B cell (primary cell): ENCODE data around the gene VEZT. TPM values are rescaled to one million over a fixed set of nuclear protein-coding genes. Genes with fewer than 3 reads are reported as not detected.

Source experiments
- ATAC-seq: fragments of 200-7000 bp; cut with Tn5 transposase; one replicate; pipeline ENCODE4 v1.10.0; 2021; ENCODE audit warnings: low read depth, mild to moderate bottlenecking, moderate number of reproducible peaks, moderate library complexity
- CTCF ChIA-PET: fragments of 350-600 bp; sonication (Branson Sonifier 250); formaldehyde crosslinking; loops from one replicate; lab custom pipeline; 2021; ENCODE audit warnings: antibody characterized with exemption, inconsistent platforms; lab: Charles Lee
- POLR2A ChIA-PET: fragments of 350-600 bp; sonication (Branson Sonifier 250); formaldehyde crosslinking; loops from one replicate; lab custom pipeline; 2021; ENCODE audit warnings: antibody characterized with exemption; lab: Charles Lee
- DNase-seq: peaks from one replicate; pipeline ENCODE4 v3.0.0; 2013
- H2AFZ ChIP-seq: 2 replicates; pipeline ENCODE4 v1.6.1; 2012; ENCODE audit warnings: mild to moderate bottlenecking, low read depth, low read length; ENCODE audit not compliant: insufficient read depth, poor library complexity, severe bottlenecking
- H3K27ac ChIP-seq, 2 donors: 1 replicate in 1 of 2; 2 replicates in 1 of 2; pipeline ENCODE4 v1.5.1; 2012 to 2013; ENCODE audit warnings: low read length in 2 of 2, mild to moderate bottlenecking in 2 of 2, moderate library complexity in 1 of 2
- H3K27me3 ChIP-seq, 4 experiments: fragments of 200-600 bp in 1 of 4; sonication (generic) in 1 of 4; replicated peaks in 1 of 4; 1 replicate in 2 of 4; 2 replicates in 2 of 4; pipeline versions ENCODE4 v1.6.1 to v1.7.0; 2013 to 2016; ENCODE audit warnings: low read length in 3 of 4, mild to moderate bottlenecking in 2 of 4, mixed read lengths in 1 of 4, moderate library complexity in 1 of 4; ENCODE audit not compliant: insufficient read depth in 4 of 4, control insufficient read depth in 3 of 4; ENCODE audit errors: control extremely low read depth in 1 of 4
- H3K36me3 ChIP-seq, 2 experiments: replicated peaks in 1 of 2; 1 replicate in 1 of 2; 2 replicates in 1 of 2; pipeline versions ENCODE4 v1.6.1 to v1.7.1; 2013; ENCODE audit warnings: low read length in 1 of 2; ENCODE audit not compliant: insufficient read depth in 2 of 2, control insufficient read depth in 1 of 2; ENCODE audit errors: control extremely low read depth in 1 of 2, extremely low read depth in 1 of 2
- H3K4me1 ChIP-seq, 2 donors: fragments of 200-600 bp in 1 of 2; sonication (generic) in 1 of 2; 1 replicate in 1 of 2; 2 replicates in 1 of 2; pipeline versions ENCODE4 v1.5.1 to v1.6.1; 2013 to 2017; ENCODE audit warnings: low read length in 2 of 2; ENCODE audit not compliant: control insufficient read depth in 2 of 2, insufficient read depth in 2 of 2
- H3K4me2 ChIP-seq: replicated peaks from 2 replicates; pipeline ENCODE3; 2012; ENCODE audit warnings: mild to moderate bottlenecking, low read depth, low read length; ENCODE audit not compliant: poor library complexity, severe bottlenecking
- H3K4me3 ChIP-seq, 5 experiments: fragments of 200-600 bp in 1 of 5; sonication (generic) in 1 of 5; 1 replicate in 3 of 5; 2 replicates in 2 of 5; pipeline versions ENCODE4 v1.5.1 to v1.7.0; 2011 to 2016; ENCODE audit warnings: low read length in 4 of 5, mild to moderate bottlenecking in 4 of 5, low read depth in 2 of 5, control low read depth in 1 of 5, moderate library complexity in 1 of 5; ENCODE audit not compliant: insufficient read depth in 1 of 5; ENCODE audit errors: control extremely low read depth in 1 of 5, extremely low read depth in 1 of 5
- H3K79me2 ChIP-seq: fragments of 200-600 bp; sonication (generic); one replicate; pipeline ENCODE4 v1.6.0; 2016; ENCODE audit warnings: low read length; ENCODE audit not compliant: control insufficient read depth, insufficient read depth
- H3K9ac ChIP-seq: fragments of 200-600 bp; sonication (generic); 2 replicates; pipeline ENCODE4 v1.6.1; 2017; ENCODE audit warnings: mild to moderate bottlenecking, low read length, moderate library complexity
- H3K9me3 ChIP-seq, 3 donors: one replicate each; pipeline versions ENCODE4 v1.6.1 to v1.7.1; 2013; ENCODE audit warnings: low read length in 2 of 3; ENCODE audit not compliant: control insufficient read depth in 2 of 3, insufficient read depth in 1 of 3; ENCODE audit errors: control extremely low read depth in 1 of 3
- H4K20me1 ChIP-seq: 2 replicates; pipeline ENCODE4 v1.6.0; 2012; ENCODE audit warnings: mild to moderate bottlenecking, low read length; ENCODE audit not compliant: insufficient read depth, control insufficient read depth, poor library complexity, severe bottlenecking
- H3K27ac Mint-ChIP-seq: one replicate; pipeline ENCODE4 v1.8.0; 2021; ENCODE audit warnings: mixed read lengths
- H3K27me3 Mint-ChIP-seq: one replicate; pipeline ENCODE4 v1.8.0; 2021; ENCODE audit warnings: mixed read lengths
- H3K4me1 Mint-ChIP-seq: one replicate; pipeline ENCODE4 v1.8.0; 2021; ENCODE audit warnings: mixed read lengths
- H3K4me3 Mint-ChIP-seq: one replicate; pipeline ENCODE4 v1.8.0; 2021; ENCODE audit warnings: mixed read lengths
- H3K9me3 Mint-ChIP-seq: one replicate; pipeline ENCODE4 v1.8.0; 2022; ENCODE audit warnings: mixed read lengths; ENCODE audit not compliant: insufficient read depth
- CTCF ChIP-seq: fragments of 200-600 bp; IDR thresholded peaks from one replicate; pipeline ENCODE4 v1.8.0; 2022; ENCODE audit warnings: antibody characterized with exemption, mild to moderate bottlenecking
- EZH2 ChIP-seq: IDR thresholded peaks from 2 replicates; pipeline ENCODE4 v1.6.1; 2012; ENCODE audit warnings: borderline replicate concordance, low read depth, mild to moderate bottlenecking, moderate library complexity, low read length; ENCODE audit not compliant: insufficient read depth, poor library complexity, severe bottlenecking
- WGBS: methylation state at CpG from one replicate; pipeline ENCODE4 v1.1.5; 2013; ENCODE audit warnings: missing lambda C conversion rate; ENCODE audit not compliant: insufficient coverage; 5-methylcytosine and 5-hydroxymethylcytosine counted together
- intact Hi-C: fragments of 100-400 bp; cut with micrococcal nuclease; formaldehyde crosslinking; loops from one replicate; pipeline ENCODE4 v1.10.0; 2022
- polyA plus RNA-seq: library from polyadenylated mRNA; depleted of rRNA; stranded (reverse); fragments of >200 nt; gene quantifications from 2 replicates; pipeline ENCODE4 v1.2.3, GENCODE V29; 2012
- total RNA-seq, 2 donors: library from RNA; stranded (reverse); fragments of 120-200 nt in 1 of 2; gene quantifications; 1 replicate in 1 of 2; 2 replicates in 1 of 2; pipeline versions ENCODE4 v1.2.3 to v1.2.4, GENCODE V29; 2013 to 2022

VEZT gene
- total and polyA plus RNA-seq, 2 donors (not counting 1 experiment from before 2014, with no cell fraction given), result 19.9 to 61.8 TPM

- no peak for ATAC-seq
- no peaks in the 10 kb centered on the region for H3K4me1 Mint-ChIP-seq
- Histone ChIP-seq H3K27ac (no peak overlapping the region), H3K79me2 (no peaks in the 10 kb centered on the region), H3K27me3 (no peaks in the 10 kb centered on the region), H3K4me3 (no peak overlapping the region), H3K4me2 (no peak overlapping the region), H2AFZ (no peak overlapping the region), H3K9ac (no peak overlapping the region), H3K4me1 (no peaks in the 10 kb centered on the region), H3K36me3 (peaks cover 7 to 10% of the 10 kb centered on the region in 2 experiments), H4K20me1 (no peaks in the 10 kb centered on the region), H3K9me3 (no peaks in the 10 kb centered on the region)
- ChIA-PET POLR2A (no interaction called here), CTCF (no interaction called here)
- no CpG with 5 or more reads among the region's 1 CpG for WGBS
- intact Hi-C loops, result no loop called here
- H3K4me3 Mint-ChIP-seq, result no peak overlapping the region
- H3K27ac Mint-ChIP-seq, result no peak overlapping the region
- DNase-seq, result no peak
- TF ChIP-seq CTCF (no peak), EZH2 (no peak)
- H3K9me3 Mint-ChIP-seq, result no peaks in the 10 kb centered on the region
- no peaks in the 10 kb centered on the region for H3K27me3 Mint-ChIP-seq
Measured at GRCh38 chr12:95303476-95303875, 85.9 kb downstream of the VEZT start.

- TF ChIP-seq CTCF (no peak), EZH2 (no peak)
- Mint-ChIP-seq H3K4me3 (no peak overlapping the region), H3K27ac (no peak overlapping the region), H3K9me3 (no peaks in the 10 kb centered on the region), H3K4me1 (no peaks in the 10 kb centered on the region), H3K27me3 (no peaks in the 10 kb centered on the region)
- peaks cover 4 to 11% of the 10 kb centered on the region in 2 experiments for H3K36me3 ChIP-seq
- no peak overlapping the region for H3K4me2 ChIP-seq
- DNase-seq, result no peak
- H3K4me3 ChIP-seq, result no peak overlapping the region
- H3K9me3 ChIP-seq, result no peaks in the 10 kb centered on the region
- ChIA-PET POLR2A (no interaction called here), CTCF (interaction anchor here (1.4 kb wide), 1 partner anchor 38 kb away, joined by 3 read pairs; no protein-coding TSS in a partner anchor)
- no peak overlapping the region for H2AFZ ChIP-seq
- H4K20me1 ChIP-seq, result no peaks in the 10 kb centered on the region
- H3K9ac ChIP-seq, result no peak overlapping the region
- intact Hi-C loops, result no loop called here
- 100% methylated on average over 1 of the region's 3 CpGs for WGBS
- no peaks in the 10 kb centered on the region for H3K79me2 ChIP-seq
- ATAC-seq, result no peak
- no peak overlapping the region for H3K27ac ChIP-seq
- H3K4me1 ChIP-seq, result no peaks in the 10 kb centered on the region
- H3K27me3 ChIP-seq, result no peaks in the 10 kb centered on the region
Measured at GRCh38 chr12:95304673-95305198, 87.1 kb downstream of the VEZT start.
